ENCODE results near the gene SH3RF3.

Gene SH3RF3

GRCh38 chr2:109427661-109428091, 298.7 kb downstream of the SH3RF3 start:
- TF ChIP-seq CTCF (conservative IDR thresholded peaks at IDR 0.05; ENCODE audit: low read depth, low read length), result no peak
- no peak for DNase-seq (ENCODE audit: low read depth)
- no peak overlapping the region for H3K4me3 ChIP-seq (ENCODE audit: low read depth, low read length)

GRCh38 chr2:109428281-109428680, 299.3 kb downstream of the SH3RF3 start:
- DNase-seq (ENCODE audit: low read depth), result no peak
- H3K4me3 ChIP-seq (ENCODE audit: low read depth, low read length), result no peak overlapping the region
- no peak for TF ChIP-seq CTCF (conservative IDR thresholded peaks at IDR 0.05; ENCODE audit: low read depth, low read length)

DNA sequence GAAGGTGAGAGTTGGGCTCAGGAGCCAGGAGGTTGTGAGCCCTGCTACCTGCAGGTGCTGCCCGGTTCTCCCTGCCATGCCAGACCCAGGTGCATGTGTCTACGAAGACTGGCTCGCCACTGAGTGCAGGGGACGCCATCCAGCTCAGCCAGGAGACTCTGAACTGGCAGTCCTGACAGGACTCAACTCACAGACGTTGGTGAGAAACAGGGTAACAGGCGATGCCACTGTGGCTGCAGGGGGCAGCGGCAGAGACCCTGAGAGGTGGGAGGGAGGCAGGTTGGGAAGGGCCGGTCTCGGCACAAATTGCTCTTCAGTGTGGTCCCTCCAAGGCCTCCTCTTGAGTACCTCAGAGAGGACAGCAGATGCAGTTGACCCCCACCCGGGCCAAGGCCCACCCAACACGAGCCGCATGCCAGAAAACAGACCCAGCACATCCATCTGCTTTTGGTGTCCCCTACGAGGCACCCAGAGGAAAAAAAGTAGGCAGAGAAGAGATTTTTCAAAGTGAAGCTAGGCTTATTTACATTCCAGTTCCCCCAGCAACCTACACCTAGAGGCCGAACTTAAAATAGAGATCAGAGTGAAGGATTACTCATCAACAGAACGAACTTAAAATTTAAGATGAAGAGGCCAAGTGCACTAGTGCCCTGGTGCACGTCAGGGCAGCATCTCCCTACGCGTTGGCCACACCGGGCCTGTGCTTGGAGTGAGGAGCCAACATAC, 300.0 kb downstream of the SH3RF3 start:
- TF ChIP-seq CTCF (conservative IDR thresholded peaks at IDR 0.05; ENCODE audit: low read depth, low read length), result no peak
- no peak for DNase-seq (ENCODE audit: low read depth)
- H3K4me3 ChIP-seq (ENCODE audit: low read depth, low read length), result no peak overlapping the region

DNA sequence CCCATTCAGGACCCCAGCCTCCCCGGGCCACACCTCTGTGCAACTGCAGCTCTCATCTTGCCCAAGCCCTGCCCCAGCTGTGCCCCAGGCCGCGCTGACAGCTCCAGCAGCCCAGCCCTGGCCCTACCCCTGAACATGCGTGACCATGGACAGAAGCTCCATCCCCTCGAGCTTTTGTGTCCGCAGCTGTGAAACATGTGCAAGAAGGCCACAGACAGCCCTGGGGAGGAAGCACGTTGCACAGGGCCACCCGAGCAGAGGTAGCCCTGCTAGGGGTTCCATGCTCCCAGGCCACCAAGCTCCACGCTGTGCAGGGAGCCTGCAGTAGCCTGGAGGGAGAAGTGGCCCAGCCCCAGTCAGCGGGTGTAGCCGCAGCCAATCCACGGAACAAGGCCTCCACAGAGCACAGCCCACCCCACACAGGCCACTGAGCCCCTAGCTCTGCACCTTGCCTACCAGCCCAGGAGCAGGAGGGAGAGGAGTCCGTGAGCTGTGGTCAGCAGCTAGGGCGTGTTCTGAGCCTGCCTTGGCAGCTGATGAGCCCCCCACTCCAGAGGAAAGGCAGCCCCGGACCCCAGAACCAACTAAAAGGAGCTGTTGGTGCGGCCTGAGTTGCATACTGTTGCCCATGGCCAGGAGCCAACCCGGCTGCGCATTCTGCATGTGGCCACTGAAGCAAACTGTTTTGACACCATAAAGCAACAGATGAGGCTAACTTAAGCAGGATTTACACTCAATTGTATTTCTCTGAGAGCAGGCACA, 300.7 kb downstream of the SH3RF3 start:
- no peak for TF ChIP-seq CTCF (conservative IDR thresholded peaks at IDR 0.05; ENCODE audit: low read depth, low read length)
- DNase-seq (ENCODE audit: low read depth), result no peak
- no peak overlapping the region for H3K4me3 ChIP-seq (ENCODE audit: low read depth, low read length)

DNA sequence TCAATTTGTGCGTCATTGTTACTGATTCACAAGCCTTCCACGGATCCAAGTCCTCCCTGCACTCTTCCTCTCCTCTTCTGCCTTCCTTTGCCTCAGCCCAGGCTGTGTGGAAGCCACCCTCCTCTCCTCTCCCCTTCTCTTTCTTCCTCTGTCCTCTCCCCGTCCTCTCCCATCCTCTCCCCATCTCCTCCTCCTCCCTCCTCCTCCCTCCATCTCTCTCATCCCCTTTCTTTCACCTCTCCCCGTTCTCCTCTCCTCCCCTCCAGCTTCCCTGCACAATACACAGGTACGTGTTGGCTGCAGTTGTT, 301.3 kb downstream of the SH3RF3 start:
- no peak for DNase-seq (ENCODE audit: low read depth)
- no peak for TF ChIP-seq CTCF (conservative IDR thresholded peaks at IDR 0.05; ENCODE audit: low read depth, low read length)

DNA sequence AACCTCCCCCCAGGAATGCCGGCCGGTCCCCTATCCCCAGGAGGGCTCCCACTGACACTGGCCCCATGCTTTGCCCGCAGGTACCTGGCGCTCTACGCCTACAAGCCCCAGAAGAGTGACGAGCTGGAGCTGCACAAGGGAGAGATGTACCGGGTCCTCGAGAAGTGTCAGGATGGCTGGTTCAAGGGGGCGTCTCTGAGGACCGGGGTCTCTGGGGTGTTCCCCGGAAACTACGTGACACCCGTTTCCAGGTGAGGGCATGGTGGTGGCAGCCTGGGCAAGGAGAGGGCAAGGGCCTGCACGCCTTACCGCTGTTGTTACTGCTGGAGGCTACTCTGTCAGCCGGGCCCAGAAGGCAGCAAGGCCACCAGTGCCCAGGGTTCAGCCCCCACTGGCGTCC, 303.4 kb downstream of the SH3RF3 start:
- H3K4me3 ChIP-seq (ENCODE audit: low read depth, low read length), result no peak overlapping the region
- no peak for DNase-seq (ENCODE audit: low read depth)
- TF ChIP-seq CTCF (conservative IDR thresholded peaks at IDR 0.05; ENCODE audit: low read depth, low read length), result no peak

More for the DNA sequence above, 301.3 kb downstream of the SH3RF3 start:
- no peak overlapping the region for H3K4me3 ChIP-seq (ENCODE audit: low read depth, low read length)

DNA sequence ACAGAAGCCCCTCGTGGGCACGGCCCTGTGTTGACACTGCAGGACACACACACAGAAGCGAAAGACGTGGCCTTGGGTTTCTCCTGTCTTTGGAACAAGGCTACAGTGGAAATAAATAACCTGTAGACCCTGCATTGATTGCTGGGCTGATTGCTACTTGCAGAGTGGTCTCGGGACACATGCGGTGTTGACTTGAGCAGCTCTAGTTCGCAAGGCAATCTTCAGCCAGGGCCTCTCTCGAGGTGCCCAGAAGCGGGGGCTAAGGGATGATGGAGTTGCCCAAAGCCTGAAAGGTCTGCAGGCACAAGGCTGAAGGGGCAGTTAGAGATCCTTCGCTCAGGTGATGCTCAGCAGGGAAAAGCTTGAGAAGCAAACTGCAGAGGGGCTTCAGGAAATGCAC, 304.5 kb downstream of the SH3RF3 start:
- TF ChIP-seq CTCF (conservative IDR thresholded peaks at IDR 0.05; ENCODE audit: low read depth, low read length), result no peak
- DNase-seq (ENCODE audit: low read depth), result no peak
- H3K4me3 ChIP-seq (ENCODE audit: low read depth, low read length), result no peak overlapping the region
